Subcutaneous adipose tissue (tissue), 4 donors: Measurements from ENCODE around the gene ADGRL4. TPM values are rescaled to one million over a fixed set of nuclear protein-coding genes. Genes with fewer than 3 reads are reported as not detected.

Source experiments
- total RNA-seq, 4 donors: library from RNA; depleted of rRNA; stranded (reverse); fragments of >200 nt; gene quantifications; one replicate each; pipeline ENCODE4 v1.1.0, GENCODE V29; 2016
- TF ChIP-seq, protein P1 (sequence below): fragments of 450-650 bp; IDR thresholded peaks from one replicate; pipeline ENCODE4 v1.5.1; 2016; ENCODE audit warnings: low read depth, mild to moderate bottlenecking, control low read depth, antibody characterized with exemption, moderate library complexity

ADGRL4 gene
- total RNA-seq, 4 donors from 2014 or later, result 52.7 to 150 (median 89.3) TPM

DNA sequence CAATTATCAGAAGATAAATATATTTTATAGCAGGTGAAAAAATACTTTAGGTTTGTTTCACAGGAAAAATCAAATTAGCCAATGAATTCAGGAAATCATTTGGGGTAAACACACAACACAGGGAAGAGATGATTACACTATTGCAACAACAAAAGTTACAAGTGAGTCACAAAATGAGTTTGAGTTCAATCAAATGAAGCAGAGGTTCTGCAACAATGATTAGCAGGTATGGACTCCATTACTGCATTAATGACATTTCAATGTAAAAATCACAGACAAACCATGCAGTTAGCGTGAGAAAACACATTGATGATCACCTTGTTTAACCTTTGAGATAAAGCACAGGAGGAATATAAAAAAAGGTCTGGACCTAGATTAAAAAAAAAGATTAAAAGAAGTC, 9.7 kb downstream of the ADGRL4 start:
- TF ChIP-seq, protein P1, sequence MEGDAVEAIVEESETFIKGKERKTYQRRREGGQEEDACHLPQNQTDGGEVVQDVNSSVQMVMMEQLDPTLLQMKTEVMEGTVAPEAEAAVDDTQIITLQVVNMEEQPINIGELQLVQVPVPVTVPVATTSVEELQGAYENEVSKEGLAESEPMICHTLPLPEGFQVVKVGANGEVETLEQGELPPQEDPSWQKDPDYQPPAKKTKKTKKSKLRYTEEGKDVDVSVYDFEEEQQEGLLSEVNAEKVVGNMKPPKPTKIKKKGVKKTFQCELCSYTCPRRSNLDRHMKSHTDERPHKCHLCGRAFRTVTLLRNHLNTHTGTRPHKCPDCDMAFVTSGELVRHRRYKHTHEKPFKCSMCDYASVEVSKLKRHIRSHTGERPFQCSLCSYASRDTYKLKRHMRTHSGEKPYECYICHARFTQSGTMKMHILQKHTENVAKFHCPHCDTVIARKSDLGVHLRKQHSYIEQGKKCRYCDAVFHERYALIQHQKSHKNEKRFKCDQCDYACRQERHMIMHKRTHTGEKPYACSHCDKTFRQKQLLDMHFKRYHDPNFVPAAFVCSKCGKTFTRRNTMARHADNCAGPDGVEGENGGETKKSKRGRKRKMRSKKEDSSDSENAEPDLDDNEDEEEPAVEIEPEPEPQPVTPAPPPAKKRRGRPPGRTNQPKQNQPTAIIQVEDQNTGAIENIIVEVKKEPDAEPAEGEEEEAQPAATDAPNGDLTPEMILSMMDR, result no peak

DNA sequence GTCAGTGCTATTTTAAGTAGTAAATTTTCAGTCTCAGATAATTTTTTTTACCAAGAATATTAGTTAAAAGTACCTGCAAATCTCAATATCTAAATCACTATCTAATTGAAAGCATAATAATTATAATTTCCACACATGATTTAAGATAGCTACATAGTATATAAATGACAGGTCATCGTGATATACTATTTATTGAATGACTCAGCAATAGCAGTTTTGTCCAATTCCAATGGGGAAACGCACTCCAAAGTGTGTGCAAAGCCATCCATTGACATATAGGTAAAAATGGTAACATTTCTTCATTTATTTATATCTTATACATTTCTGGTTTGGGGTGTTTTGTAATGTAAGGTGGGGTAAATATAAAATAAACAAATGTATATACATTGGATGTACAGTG, 19.5 kb downstream of the ADGRL4 start:
- TF ChIP-seq, protein P1, result no peak

DNA sequence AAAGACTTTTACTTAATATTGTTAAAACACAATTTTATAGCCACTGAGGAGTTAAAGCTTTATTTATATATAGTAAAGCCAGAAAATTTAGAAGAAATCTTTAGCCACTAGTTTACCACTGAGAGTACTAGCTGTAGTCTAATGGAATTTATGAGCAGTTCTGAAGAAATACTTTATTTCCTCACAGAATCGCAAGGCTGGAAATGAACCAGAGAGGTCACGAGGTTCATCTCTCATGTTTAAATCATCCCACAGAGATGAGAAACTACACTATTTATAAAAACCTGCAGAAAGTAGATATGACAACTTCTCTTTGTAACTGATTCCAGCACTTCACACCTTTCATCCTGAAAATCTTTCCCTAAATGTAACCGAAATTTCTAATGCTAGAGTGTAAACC, 26.0 kb downstream of the ADGRL4 start:
- TF ChIP-seq, protein P1, result no peak

DNA sequence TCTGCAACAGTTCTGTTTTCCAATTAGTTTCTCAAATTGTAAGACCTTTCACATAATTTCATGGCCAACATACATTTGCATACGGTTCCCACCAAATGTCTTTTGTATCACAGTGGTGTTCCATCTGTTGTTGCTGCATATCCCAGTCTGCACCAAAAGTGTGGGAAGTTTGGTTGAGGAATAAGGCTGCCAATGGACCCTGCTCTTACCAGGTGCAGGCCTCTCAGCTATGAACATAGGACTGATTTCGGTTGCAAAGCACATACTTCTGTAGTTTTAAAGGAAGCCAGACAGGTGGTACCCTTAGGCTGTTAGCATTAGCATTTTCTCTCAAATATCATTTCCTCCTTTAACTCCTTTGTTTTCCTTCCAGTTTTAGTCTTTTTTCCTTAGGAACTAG, 33.8 kb downstream of the ADGRL4 start:
- TF ChIP-seq, protein P1, result no peak

DNA sequence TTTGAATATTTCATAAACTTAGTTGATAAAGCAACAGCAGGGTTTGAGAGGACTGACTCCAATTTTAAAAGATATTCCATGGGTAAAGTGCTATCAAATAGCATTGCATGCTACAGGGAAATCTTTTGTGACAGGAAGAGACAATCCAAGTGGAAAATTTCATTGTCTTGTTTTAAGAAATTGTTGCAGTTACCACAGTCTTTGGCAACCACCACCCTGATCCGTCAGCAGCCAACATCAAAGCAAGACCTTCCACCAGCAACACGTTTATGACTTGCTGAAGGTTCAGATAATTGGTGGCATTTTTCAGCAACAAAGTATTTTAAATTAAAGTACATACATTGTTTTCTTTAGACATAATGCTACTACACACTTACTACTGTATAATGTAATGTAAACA, 47.8 kb downstream of the ADGRL4 start:
- TF ChIP-seq, protein P1, result no peak

DNA sequence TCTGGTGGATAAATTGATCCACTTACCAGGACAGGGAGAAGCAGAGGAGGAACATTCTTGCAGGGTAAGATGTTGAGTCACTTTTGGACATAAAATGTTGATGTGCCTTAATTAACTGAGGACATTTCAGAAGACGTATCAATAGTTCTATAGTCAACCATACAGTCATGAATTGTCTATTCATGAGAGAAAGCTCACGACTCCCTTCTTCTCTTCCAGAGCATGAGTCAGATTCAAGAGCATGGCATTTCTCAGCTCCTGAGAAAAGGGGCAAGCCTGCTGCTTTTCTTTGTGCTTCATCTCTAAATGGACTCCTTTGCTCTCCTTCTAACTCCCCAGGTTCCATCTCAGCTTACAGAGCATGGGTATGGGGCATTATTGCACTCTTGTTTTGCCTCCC, 55.7 kb downstream of the ADGRL4 start:
- TF ChIP-seq, protein P1, result no peak

DNA sequence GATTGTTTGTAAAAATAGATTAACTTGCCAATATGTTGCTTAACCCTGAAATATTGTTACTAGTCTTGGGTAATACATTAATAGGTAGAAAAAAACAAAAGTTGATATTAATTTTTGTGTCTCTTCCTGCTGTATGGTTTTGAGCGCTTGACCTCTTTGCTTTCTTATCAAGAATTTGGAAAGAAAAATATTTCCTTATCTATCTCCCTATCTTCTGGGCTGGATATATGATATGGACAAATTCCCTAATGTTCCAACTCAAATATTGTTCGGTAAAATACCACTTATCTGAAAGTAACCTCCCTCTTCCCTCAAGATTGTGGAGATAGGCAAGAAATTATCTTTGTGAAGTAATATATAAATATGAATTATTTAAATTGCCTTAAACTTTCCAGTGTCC, 57.3 kb downstream of the ADGRL4 start:
- TF ChIP-seq, protein P1, result no peak
